IPS DF 4.7 (cell line): ENCODE data around the gene NVL.

Source experiments
- DNase-seq: peaks from one replicate; pipeline ENCODE4 v3.0.0-alpha.2; 2013; ENCODE audit warnings: low spot score; ENCODE audit errors: extremely low read depth

Gene NVL

GRCh38 chr1:224199679-224200078 lies 130.3 kb downstream of the NVL start:
- DNase-seq: no peak

- no peak for DNase-seq
Observed at GRCh38 chr1:224198572-224198971, 131.4 kb downstream of the NVL start.

GRCh38 chr1:224196813-224197600 lies 133.0 kb downstream of the NVL start:
- DNase-seq: no peak

DNA sequence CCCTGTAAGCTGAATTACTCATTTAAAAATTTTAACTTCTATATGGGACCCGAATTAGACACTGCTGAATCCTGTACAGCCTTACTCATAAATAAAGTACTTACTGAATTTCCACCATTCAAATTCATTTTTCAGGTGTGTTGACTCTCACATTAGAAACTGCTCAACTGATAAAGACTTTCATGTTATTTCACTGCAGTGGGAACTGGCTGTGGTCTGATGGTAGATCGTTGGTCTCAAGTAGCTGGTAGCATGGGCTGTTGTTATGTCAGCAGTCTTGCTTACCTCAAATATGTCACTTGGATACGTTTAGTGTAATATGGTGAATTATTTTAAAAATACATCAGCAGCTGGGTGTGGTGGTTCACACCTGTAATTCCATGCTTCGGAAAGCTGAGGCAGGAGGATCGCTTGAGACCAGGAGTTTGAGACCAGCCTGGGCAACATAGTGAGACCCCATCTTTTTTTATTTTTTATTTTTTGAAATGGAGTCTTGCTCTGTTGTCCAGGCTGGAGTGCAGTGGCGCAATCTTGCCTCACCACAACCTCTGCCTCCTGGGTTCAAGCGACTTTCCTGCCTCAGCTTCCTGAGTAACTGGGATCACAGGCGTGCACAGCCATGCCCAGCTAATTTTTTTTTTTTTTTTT lies 136.5 kb downstream of the NVL start:
- no peak for DNase-seq

DNA sequence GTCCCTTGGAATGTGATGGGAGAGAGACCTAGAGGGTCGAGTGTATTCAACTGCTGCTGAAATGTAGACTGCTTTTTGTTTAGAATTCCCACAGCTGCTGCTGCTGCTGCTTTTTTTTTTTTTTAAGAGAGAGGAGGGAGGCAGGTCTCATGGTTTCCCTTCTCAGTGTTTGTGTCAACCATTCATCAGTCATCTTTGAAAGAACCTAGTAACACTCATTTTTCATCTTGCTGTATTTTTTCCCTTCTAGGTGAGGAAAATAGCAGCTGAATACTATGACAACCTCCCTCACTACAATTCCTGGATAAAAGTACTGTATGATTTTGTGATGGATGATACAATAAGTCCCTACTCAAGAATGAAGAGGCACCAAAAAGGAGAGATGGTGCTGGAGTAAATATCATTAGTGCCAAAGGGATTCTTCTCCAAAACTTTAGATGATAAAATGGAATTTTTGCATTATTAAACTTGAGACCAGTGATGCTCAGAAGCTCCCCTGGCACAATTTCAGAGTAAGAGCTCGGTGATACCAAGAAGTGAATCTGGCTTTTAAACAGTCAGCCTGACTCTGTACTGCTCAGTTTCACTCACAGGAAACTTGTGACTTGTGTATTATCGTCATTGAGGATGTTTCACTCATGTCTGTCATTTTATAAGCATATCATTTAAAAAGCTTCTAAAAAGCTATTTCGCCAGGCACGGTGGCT lies 137.7 kb downstream of the NVL start:
- no peak for DNase-seq

DNA sequence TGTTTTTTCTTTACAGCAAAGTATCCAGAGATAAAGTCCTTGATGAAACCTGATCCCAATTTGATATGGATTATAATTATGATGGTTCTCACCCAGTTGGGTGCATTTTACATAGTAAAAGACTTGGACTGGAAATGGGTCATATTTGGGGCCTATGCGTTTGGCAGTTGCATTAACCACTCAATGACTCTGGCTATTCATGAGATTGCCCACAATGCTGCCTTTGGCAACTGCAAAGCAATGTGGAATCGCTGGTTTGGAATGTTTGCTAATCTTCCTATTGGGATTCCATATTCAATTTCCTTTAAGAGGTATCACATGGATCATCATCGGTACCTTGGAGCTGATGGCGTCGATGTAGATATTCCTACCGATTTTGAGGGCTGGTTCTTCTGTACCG lies 140.4 kb downstream of the NVL start:
- no peak for DNase-seq

- DNase-seq: no peak
Observed at GRCh38 chr1:224188286-224188685, 141.7 kb downstream of the NVL start.

DNA sequence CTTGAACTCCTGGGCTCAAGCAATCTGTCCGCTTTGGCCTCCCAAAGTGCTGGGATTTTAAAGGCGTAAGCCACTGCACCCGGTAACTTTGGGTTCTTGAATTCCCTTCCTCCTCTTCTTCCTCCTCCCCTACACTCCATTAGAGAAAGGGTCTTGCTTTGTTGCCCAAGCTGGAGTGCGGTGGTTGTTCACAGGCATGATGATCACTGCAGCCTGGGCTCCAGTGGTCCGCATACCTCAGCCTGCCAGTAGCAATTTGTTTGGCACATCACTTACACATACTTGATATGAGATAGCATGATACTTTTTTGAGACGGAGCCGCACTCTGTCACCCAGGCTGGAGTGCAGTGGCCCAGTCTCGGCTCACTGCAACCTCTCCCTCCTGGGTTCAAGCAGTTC lies 144.8 kb downstream of the NVL start:
- DNase-seq: no peak

GRCh38 chr1:224183591-224184312 lies 146.2 kb downstream of the NVL start:
- DNase-seq: no peak

GRCh38 chr1:224182866-224183590 lies 146.9 kb downstream of the NVL start, which contains the start of gene DEGS1:
Gene DEGS1 (plus strand): TSS chr1:224183240. CDS start chr1:224183337, 97 bp downstream.
- no peak for DNase-seq

GRCh38 chr1:224182057-224182865 lies 147.7 kb downstream of the NVL start:
- DNase-seq: no peak

DNA sequence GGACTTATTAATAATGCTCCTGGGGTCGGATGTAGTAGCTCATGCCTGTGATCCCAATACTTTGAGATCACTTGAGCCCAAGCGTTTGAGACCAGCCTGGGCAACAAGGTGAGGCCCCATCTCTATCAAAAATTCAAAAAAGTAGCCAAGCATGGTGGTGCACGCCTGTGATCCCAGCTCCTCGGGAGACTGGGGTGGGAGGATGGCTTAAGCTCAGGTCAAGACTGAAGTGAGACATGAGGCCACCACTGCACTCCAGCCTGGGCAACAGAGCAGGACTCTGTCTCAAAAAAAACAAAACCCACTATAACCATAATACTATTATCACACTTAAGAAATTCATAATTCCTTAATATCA lies 148.5 kb downstream of the NVL start:
- DNase-seq: no peak

- DNase-seq: no peak
Observed at GRCh38 chr1:224180783-224181452, 149.1 kb downstream of the NVL start.

- no peak for DNase-seq
Observed at GRCh38 chr1:224178894-224179293, 151.1 kb downstream of the NVL start.

DNA sequence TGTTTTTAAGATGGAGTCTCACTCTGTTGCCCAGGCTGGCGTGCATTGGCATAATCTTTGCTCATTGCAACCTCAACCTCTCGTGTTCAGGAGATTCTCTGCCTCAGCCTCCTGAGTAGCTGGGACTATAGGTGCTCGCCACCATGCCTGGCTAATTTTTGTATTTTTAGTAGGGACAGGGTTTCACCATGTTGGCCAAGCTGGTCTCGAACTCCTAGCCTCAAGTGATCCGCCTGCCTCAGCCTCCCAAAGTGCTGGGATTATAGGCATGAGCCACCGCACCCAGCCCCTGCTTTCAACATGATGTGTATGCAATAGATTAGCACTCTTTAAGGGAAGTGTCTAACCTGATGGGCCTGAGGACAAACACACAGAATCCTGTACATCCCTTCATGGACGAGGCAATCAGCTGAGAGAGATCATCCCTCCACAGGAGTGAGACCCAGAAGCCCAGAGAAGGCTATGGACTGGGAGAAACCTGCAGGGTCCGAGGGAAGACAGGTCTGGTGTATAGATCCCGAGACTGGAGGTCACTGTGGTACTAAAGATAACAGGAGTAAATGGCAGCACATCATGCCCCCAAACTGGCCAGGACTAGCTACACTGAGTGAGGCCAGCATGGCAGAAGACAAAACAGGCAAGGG lies 152.5 kb downstream of the NVL start:
- no peak for DNase-seq
